PC-3 (cell line): ENCODE results near the gene SLC2A4RG. TPM values are rescaled to one million over a fixed set of nuclear protein-coding genes. Genes with fewer than 3 reads are reported as not detected.

Experiments used
- ATAC-seq: fragments of 200-7000 bp; cut with Tn5 transposase; 2 replicates; pipeline ENCODE4 v1.9.1; 2020; ENCODE audit warnings: mild to moderate bottlenecking, moderate library complexity
- BruUV-seq: library from RNA; stranded (reverse); fragments of 400-500 nt; replicated peaks from 2 replicates; lab custom pipeline; 2021; lab: Mats Ljungman, UMichigan
- CTCF ChIA-PET: fragments of 300-600 bp; sonication (Branson Sonifier 250); formaldehyde crosslinking; loops from one replicate; lab custom pipeline; 2022; ENCODE audit warnings: antibody characterized with exemption; lab: Charles Lee
- POLR2A ChIA-PET: fragments of 300-600 bp; sonication (Branson Sonifier 250); formaldehyde crosslinking; loops from one replicate; lab custom pipeline; 2022; ENCODE audit warnings: antibody characterized with exemption; ENCODE audit not compliant: unreplicated experiment; lab: Charles Lee
- DNase-seq: peaks from one replicate; pipeline ENCODE4 v3.0.0-alpha.2; 2015
- H2AFZ ChIP-seq: fragments of 300-600 bp; sonication (generic); 2 replicates; pipeline ENCODE4 v1.6.0; 2016; ENCODE audit warnings: antibody characterized with exemption, low read length
- H3F3A ChIP-seq: fragments of 300-600 bp; sonication (generic); one replicate; pipeline ENCODE4 v1.6.0; 2017; ENCODE audit warnings: antibody characterized with exemption, low read length, control low read depth, mild to moderate bottlenecking; ENCODE audit not compliant: unreplicated experiment
- H3K27ac ChIP-seq: fragments of 300-600 bp; sonication (generic); 2 replicates; pipeline ENCODE4 v1.5.1; 2016; ENCODE audit warnings: mild to moderate bottlenecking, low read length
- H3K27me3 ChIP-seq: fragments of 300-600 bp; sonication (generic); 2 replicates; pipeline ENCODE4 v1.6.1; 2016; ENCODE audit warnings: low read length, mixed read lengths
- H3K36me3 ChIP-seq: fragments of 300-600 bp; sonication (generic); 2 replicates; pipeline ENCODE4 v1.6.1; 2016; ENCODE audit warnings: low read depth, mixed run types, low read length, mixed read lengths
- H3K4me1 ChIP-seq: fragments of 300-600 bp; sonication (generic); 2 replicates; pipeline ENCODE4 v1.5.1; 2016; ENCODE audit warnings: low read length; ENCODE audit not compliant: insufficient read depth
- H3K4me2 ChIP-seq: fragments of 300-600 bp; sonication (generic); 2 replicates; pipeline ENCODE4 v1.6.0; 2016; ENCODE audit warnings: low read length
- H3K4me3 ChIP-seq: fragments of 300-600 bp; sonication (generic); 2 replicates; pipeline ENCODE4 v1.5.1; 2016; ENCODE audit warnings: mild to moderate bottlenecking, low read length, mixed read lengths
- H3K79me2 ChIP-seq: fragments of 300-600 bp; sonication (generic); 2 replicates; pipeline ENCODE4 v1.6.1; 2017; ENCODE audit warnings: low read length, mixed read lengths
- H3K9ac ChIP-seq: fragments of 300-600 bp; sonication (generic); 2 replicates; pipeline ENCODE4 v1.6.0; 2016; ENCODE audit warnings: mild to moderate bottlenecking, low read length
- H3K9me2 ChIP-seq: fragments of 300-600 bp; sonication (generic); replicated peaks from 2 replicates; pipeline ENCODE4 v1.6.1; 2016; ENCODE audit warnings: mixed run types, low read length, mixed read lengths
- H3K9me3 ChIP-seq: fragments of 300-600 bp; sonication (generic); 2 replicates; pipeline ENCODE4 v1.6.1; 2016; ENCODE audit warnings: low read length, mixed read lengths
- H4K20me1 ChIP-seq: fragments of 300-600 bp; sonication (generic); 2 replicates; pipeline ENCODE4 v1.6.1; 2016; ENCODE audit warnings: low read length, mixed read lengths
- EZH2 ChIP-seq: fragments of 300-600 bp; sonication (generic); IDR thresholded peaks from one replicate; pipeline ENCODE4 v1.6.1; 2017; ENCODE audit warnings: antibody characterized with exemption, mild to moderate bottlenecking, low read length; ENCODE audit not compliant: unreplicated experiment
- EZH2phosphoT487 ChIP-seq: fragments of 300-600 bp; sonication (generic); IDR thresholded peaks from 2 replicates; pipeline ENCODE4 v1.6.1; 2018; ENCODE audit warnings: mild to moderate bottlenecking, antibody characterized with exemption, low read length, borderline replicate concordance
- intact Hi-C: fragments of 100-400 bp; cut with micrococcal nuclease; formaldehyde crosslinking; loops from 2 replicates; pipeline ENCODE4 v1.9.0; 2023
- total RNA-seq: library from RNA; depleted of rRNA; stranded (reverse); fragments of >200 nt; gene quantifications from 2 replicates; pipeline ENCODE4 v1.2.3, GENCODE V29; 2014
- TF ChIP-seq, protein P1 (sequence below): fragments of 300-600 bp; sonication (generic); conservative IDR thresholded peaks from 2 replicates; pipeline ENCODE4 v1.5.1; 2017; ENCODE audit warnings: antibody characterized with exemption, low read depth, mild to moderate bottlenecking, low read length

SLC2A4RG gene
- total RNA-seq, 1 experiment from 2014 or later = 116 TPM

DNA sequence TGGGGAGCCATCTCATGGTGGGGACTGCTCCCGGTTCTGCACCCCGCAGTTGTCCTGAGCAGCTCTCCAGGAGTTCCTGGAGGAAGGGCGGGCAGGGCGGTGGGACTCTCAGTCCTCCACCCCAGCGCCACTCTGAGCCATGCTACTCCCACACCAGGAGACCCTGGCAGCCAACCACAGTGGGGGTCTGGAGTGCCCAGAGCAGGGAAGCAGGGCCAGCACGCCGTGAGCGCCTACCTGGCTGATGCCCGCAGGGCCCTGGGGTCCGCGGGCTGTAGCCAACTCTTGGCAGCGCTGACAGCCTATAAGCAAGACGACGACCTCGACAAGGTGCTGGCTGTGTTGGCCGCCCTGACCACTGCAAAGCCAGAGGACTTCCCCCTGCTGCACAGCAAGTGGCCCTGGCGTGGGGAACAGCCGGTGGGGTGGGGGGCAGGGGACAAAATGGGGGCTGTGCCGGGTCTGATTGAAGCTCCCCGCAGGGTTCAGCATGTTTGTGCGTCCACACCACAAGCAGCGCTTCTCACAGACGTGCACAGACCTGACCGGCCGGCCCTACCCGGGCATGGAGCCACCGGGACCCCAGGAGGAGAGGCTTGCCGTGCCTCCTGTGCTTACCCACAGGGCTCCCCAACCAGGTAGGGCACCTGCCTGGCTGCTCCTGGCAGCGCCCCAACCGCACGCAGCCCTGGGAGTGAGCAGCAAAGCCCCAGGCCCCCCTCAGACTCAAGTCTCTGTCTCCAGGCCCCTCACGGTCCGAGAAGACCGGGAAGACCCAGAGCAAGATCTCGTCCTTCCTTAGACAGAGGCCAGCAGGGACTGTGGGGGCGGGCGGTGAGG, 44.8 kb upstream of the SLC2A4RG start:
- no peak overlapping the region for H3K9ac ChIP-seq
- POLR2A ChIA-PET = no interaction called here
- H3K9me3 ChIP-seq = no peaks in the 10 kb centered on the region
- no peaks in the 10 kb centered on the region for H3F3A ChIP-seq
- H3K9me2 ChIP-seq = no peaks in the 10 kb centered on the region
- H3K27ac ChIP-seq = no peak overlapping the region
- intact Hi-C loops = no loop called here
- no peak overlapping the region for H3K4me3 ChIP-seq
- 0 out of 2 replicates have a peak, but pooled peaks cover 7% of the 10 kb centered on the region for H3K79me2 ChIP-seq
- TF ChIP-seq EZH2 = no peak
- TF ChIP-seq, protein P1, sequence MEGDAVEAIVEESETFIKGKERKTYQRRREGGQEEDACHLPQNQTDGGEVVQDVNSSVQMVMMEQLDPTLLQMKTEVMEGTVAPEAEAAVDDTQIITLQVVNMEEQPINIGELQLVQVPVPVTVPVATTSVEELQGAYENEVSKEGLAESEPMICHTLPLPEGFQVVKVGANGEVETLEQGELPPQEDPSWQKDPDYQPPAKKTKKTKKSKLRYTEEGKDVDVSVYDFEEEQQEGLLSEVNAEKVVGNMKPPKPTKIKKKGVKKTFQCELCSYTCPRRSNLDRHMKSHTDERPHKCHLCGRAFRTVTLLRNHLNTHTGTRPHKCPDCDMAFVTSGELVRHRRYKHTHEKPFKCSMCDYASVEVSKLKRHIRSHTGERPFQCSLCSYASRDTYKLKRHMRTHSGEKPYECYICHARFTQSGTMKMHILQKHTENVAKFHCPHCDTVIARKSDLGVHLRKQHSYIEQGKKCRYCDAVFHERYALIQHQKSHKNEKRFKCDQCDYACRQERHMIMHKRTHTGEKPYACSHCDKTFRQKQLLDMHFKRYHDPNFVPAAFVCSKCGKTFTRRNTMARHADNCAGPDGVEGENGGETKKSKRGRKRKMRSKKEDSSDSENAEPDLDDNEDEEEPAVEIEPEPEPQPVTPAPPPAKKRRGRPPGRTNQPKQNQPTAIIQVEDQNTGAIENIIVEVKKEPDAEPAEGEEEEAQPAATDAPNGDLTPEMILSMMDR = no peak
- TF ChIP-seq EZH2phosphoT487 = no peak
- CTCF ChIA-PET = no interaction called here
- no peaks in the 10 kb centered on the region for H4K20me1 ChIP-seq
- DNase-seq (no peak), ATAC-seq (no peak)
- no peak overlapping the region for H3K4me2 ChIP-seq
- H3K27me3 ChIP-seq = no peaks in the 10 kb centered on the region
- H3K36me3 ChIP-seq = no peaks in the 10 kb centered on the region; the same call in 1 of the 2 replicates
- BruUV-seq = no TSS peak
- no peak overlapping the region for H2AFZ ChIP-seq
- peaks cover 36% of the 10 kb centered on the region for H3K4me1 ChIP-seq

DNA sequence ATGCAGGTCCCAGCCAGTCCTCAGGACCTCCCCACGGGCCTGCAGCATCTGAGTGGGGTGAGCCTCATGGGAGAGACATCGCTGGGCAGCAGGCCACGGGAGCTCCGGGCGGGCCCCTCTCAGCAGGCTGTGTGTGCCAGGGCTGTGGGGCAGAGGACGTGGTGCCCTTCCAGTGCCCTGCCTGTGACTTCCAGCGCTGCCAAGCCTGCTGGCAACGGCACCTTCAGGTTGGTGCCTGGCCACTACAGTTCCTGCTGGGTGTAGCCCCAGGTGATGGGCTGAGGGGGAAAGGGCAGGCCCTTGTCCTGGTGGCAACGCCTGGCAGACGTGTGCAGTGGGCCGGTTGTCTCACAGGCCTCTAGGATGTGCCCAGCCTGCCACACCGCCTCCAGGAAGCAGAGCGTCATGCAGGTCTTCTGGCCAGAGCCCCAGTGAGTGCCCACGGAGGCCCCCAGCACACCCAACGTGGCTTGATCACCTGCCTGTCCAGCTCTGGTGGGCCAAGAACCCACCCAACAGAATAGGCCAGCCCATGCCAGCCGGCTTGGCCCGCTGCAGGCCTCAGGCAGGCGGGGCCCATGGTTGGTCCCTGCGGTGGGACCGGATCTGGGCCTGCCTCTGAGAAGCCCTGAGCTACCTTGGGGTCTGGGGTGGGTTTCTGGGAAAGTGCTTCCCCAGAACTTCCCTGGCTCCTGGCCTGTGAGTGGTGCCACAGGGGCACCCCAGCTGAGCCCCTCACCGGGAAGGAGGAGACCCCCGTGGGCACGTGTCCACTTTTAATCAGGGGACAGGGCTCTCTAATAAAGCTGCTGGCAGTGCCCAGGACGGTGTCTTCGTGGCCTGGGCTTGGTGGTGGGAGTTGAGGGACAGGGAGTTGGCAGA, 43.9 kb upstream of the SLC2A4RG start:
- Histone ChIP-seq H3K27me3 (no peaks in the 10 kb centered on the region), H3K9me2 (no peaks in the 10 kb centered on the region), H3K4me1 (peaks cover 39% of the 10 kb centered on the region), H3K27ac (no peak overlapping the region), H3K9ac (no peak overlapping the region), H3F3A (no peaks in the 10 kb centered on the region), H2AFZ (no peak overlapping the region), H3K9me3 (no peaks in the 10 kb centered on the region), H3K4me2 (no peak overlapping the region), H4K20me1 (no peaks in the 10 kb centered on the region), H3K79me2 (0 out of 2 replicates have a peak, but pooled peaks cover 7% of the 10 kb centered on the region), H3K36me3 (peaks cover 4% of the 10 kb centered on the region; the same call in 1 of the 2 replicates), H3K4me3 (no peak overlapping the region)
- ChIA-PET CTCF (interaction anchor here (1.0 kb wide), 1 partner anchor 54 kb away, joined by 4 read pairs; no protein-coding TSS in a partner anchor), POLR2A (interaction anchor here (0.6 kb wide), 1 partner anchor 13 kb away, joined by 3 read pairs; no protein-coding TSS in a partner anchor)
- TF ChIP-seq, protein P1 = no peak
- TF ChIP-seq EZH2 = no peak
- no peak for TF ChIP-seq EZH2phosphoT487
- intact Hi-C loops = no loop called here
- ATAC-seq = no peak
- BruUV-seq = no TSS peak
- DNase-seq = no peak
